Osteocyte (in vitro differentiated cells): ENCODE results near the gene VMO1. TPM values are rescaled to one million over a fixed set of nuclear protein-coding genes. Genes with fewer than 3 reads are reported as not detected.

Source experiments
- DNase-seq: peaks from one replicate; pipeline ENCODE4 v3.0.0; 2021; ENCODE audit warnings: mixed read lengths; ENCODE audit not compliant: unreplicated experiment; ENCODE audit errors: extremely low spot score
- H3K27ac Mint-ChIP-seq: one replicate; pipeline ENCODE4 v1.8.0; 2021; ENCODE audit warnings: mild to moderate bottlenecking, mixed read lengths; ENCODE audit not compliant: unreplicated experiment
- H3K27me3 Mint-ChIP-seq: one replicate; pipeline ENCODE4 v1.8.0; 2021; ENCODE audit warnings: mixed read lengths; ENCODE audit not compliant: unreplicated experiment
- H3K36me3 Mint-ChIP-seq: one replicate; pipeline ENCODE4 v1.8.0; 2021; ENCODE audit warnings: mixed read lengths; ENCODE audit not compliant: unreplicated experiment
- H3K4me1 Mint-ChIP-seq: one replicate; pipeline ENCODE4 v1.8.0; 2021; ENCODE audit warnings: mixed read lengths; ENCODE audit not compliant: unreplicated experiment
- H3K4me3 Mint-ChIP-seq: one replicate; pipeline ENCODE4 v1.8.0; 2021; ENCODE audit warnings: mild to moderate bottlenecking, moderate library complexity, mixed read lengths; ENCODE audit not compliant: unreplicated experiment
- H3K9me3 Mint-ChIP-seq: one replicate; pipeline ENCODE4 v1.8.0; 2021; ENCODE audit warnings: mixed read lengths; ENCODE audit not compliant: unreplicated experiment
- total RNA-seq: library from RNA; stranded (reverse); gene quantifications from 2 replicates; pipeline ENCODE4 v1.2.1, GENCODE V29; 2021
- TF ChIP-seq, protein P1 (sequence below): fragments of 200-600 bp; sonication (generic); IDR thresholded peaks from 2 replicates; pipeline ENCODE4 v1.5.0; 2021; ENCODE audit warnings: antibody characterized with exemption, mild to moderate bottlenecking, moderate library complexity

The VMO1 gene
- total RNA-seq, 1 donor from 2014 or later = 2.4 TPM

DNA sequence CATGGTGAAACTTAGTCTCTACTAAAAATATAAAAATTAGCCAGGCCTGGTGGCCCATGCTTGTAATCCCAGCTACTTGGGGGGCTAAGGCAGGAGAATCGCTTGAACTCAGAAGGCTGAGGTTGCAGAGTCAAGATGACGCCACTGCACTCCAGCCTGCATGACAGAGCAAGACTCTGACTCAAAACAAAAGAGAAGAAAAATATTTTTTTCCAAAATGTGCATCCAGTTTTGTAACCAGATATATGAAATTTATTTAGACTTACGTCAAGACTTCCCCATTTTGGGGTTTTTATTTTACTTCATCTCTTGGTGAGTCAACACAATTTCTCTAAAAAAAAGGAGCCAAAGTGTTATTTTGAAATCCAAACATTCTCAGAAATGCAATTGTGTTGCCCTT, 20.0 kb downstream of the VMO1 start:
- Mint-ChIP-seq H3K36me3 (no peaks in the 10 kb centered on the region), H3K27ac (no peak overlapping the region), H3K27me3 (peaks cover 12% of the 10 kb centered on the region), H3K9me3 (no peaks in the 10 kb centered on the region), H3K4me3 (no peak overlapping the region), H3K4me1 (no peaks in the 10 kb centered on the region)
- TF ChIP-seq, protein P1, sequence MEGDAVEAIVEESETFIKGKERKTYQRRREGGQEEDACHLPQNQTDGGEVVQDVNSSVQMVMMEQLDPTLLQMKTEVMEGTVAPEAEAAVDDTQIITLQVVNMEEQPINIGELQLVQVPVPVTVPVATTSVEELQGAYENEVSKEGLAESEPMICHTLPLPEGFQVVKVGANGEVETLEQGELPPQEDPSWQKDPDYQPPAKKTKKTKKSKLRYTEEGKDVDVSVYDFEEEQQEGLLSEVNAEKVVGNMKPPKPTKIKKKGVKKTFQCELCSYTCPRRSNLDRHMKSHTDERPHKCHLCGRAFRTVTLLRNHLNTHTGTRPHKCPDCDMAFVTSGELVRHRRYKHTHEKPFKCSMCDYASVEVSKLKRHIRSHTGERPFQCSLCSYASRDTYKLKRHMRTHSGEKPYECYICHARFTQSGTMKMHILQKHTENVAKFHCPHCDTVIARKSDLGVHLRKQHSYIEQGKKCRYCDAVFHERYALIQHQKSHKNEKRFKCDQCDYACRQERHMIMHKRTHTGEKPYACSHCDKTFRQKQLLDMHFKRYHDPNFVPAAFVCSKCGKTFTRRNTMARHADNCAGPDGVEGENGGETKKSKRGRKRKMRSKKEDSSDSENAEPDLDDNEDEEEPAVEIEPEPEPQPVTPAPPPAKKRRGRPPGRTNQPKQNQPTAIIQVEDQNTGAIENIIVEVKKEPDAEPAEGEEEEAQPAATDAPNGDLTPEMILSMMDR = no peak
- DNase-seq = no peak

DNA sequence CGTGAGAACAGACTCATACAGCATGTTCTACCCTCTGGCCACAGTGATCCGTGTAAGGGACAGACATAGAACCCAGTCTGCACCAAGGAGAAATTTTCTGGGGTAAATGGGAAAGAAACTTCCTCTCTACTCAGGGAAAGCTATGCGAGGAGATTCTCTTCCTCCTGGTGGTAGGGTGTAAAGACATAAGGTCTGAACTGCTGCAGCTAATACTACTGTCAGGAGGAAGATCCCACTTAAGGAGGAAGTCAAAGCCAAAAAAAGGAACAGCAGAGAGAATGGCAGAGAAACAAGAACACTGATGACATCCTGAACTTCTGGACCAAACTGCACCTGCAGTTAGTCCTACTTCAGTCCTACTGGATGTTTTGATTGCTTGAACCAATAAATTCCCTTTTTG, 21.6 kb downstream of the VMO1 start:
- DNase-seq = no peak
- H3K9me3 Mint-ChIP-seq = no peaks in the 10 kb centered on the region
- H3K4me1 Mint-ChIP-seq = no peaks in the 10 kb centered on the region
- no peak overlapping the region for H3K27ac Mint-ChIP-seq
- H3K27me3 Mint-ChIP-seq = peaks cover 19% of the 10 kb centered on the region
- TF ChIP-seq, protein P1 = no peak
- H3K4me3 Mint-ChIP-seq = no peak overlapping the region
- H3K36me3 Mint-ChIP-seq = no peaks in the 10 kb centered on the region

DNA sequence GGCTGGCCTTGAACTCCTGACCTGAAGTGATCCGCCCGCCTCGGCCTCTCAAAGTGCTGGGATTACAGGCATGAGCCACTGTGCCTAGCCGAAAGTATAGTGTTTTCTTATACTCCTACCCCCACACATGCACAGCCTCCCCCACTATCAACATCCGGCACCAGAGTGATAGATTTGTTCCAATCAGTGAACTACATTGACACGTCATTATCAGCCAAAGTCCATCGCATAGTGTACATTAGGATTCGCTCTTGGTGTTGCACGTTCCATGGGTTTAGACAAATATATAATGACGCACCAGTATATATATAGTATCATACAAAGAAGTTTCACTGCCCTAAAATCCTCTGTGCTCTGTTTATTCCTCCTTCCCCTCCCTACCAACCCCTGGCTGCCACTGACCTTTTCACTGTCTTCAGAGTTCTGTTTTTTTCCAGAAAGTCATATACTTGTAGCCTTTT, 26.4 kb downstream of the VMO1 start:
- no peak for DNase-seq

DNA sequence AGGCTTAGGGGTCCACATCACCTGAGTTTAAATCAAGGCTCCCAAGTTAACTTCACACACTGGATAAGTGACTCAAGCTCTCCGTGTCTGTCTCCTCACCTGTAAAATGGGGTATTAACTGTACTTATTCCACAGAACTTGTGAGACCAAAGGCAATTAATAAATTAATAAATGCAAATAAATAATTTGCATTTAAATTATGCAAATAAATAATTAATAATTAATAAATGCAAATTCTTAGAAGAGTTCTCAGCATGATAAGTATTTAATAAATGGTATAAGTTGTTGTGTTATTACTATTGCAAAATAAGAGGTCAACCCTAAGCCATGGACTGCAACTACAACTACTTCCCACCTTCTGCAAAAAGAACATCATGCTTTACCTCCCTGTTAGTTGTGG, 32.8 kb downstream of the VMO1 start:
- no peak for DNase-seq
- no peak overlapping the region for H3K4me3 Mint-ChIP-seq
- peaks cover 61% of the 10 kb centered on the region for H3K27me3 Mint-ChIP-seq
- H3K27ac Mint-ChIP-seq = no peak overlapping the region
- no peaks in the 10 kb centered on the region for H3K9me3 Mint-ChIP-seq
- TF ChIP-seq, protein P1 = no peak
- H3K4me1 Mint-ChIP-seq = no peaks in the 10 kb centered on the region
- no peaks in the 10 kb centered on the region for H3K36me3 Mint-ChIP-seq

More for the DNA sequence above, 26.4 kb downstream of the VMO1 start:
- Mint-ChIP-seq H3K4me1 (no peaks in the 10 kb centered on the region), H3K36me3 (no peaks in the 10 kb centered on the region), H3K27me3 (peaks cover 40% of the 10 kb centered on the region), H3K4me3 (no peak overlapping the region), H3K27ac (no peak overlapping the region), H3K9me3 (no peaks in the 10 kb centered on the region)
- TF ChIP-seq, protein P1 = no peak

DNA sequence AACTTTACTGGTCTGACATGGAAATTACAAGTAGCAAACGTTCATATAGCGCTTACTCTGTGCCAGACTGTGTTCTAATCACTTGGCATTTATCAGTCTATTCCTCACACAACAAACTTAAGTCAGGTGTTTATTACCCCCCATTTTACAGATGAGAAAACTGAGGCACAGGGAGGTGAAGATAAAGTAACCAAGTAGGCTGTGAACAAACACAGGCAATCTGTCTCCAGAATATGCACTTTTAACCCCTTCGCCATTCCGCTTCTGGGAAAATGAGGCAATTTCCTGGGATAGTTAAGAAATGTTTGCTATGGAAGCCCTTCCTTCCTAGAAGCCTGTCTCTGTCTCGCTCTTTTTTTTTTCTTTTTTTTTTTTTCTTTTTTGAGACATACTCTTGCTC, 34.2 kb downstream of the VMO1 start:
- H3K27ac Mint-ChIP-seq = no peak overlapping the region
- H3K27me3 Mint-ChIP-seq = peaks cover 55% of the 10 kb centered on the region
- H3K36me3 Mint-ChIP-seq = no peaks in the 10 kb centered on the region
- H3K4me3 Mint-ChIP-seq = no peak overlapping the region
- H3K4me1 Mint-ChIP-seq = no peaks in the 10 kb centered on the region
- TF ChIP-seq, protein P1 = no peak
- no peaks in the 10 kb centered on the region for H3K9me3 Mint-ChIP-seq
- no peak for DNase-seq
